ENCODE results near the gene POLR2F. TPM values are rescaled to one million over a fixed set of nuclear protein-coding genes. Genes with fewer than 3 reads are reported as not detected.
A peak's percentile ranks its signal among the peaks of the same experiment; 100 is the strongest.

POLR2F gene
- polyA plus RNA-seq, 1 donor (not counting 4 experiments of a cell fraction or from before 2014, with no cell fraction given), result 119 TPM

GRCh38 chr22:37933711-37934376, 19.7 kb upstream of the POLR2F start:
- peaks cover 30% of the 10 kb centered on the region for H3K79me2 ChIP-seq (ENCODE audit: control insufficient read depth, insufficient read depth, low read length)
- peaks cover 21% of the 10 kb centered on the region for H3K4me1 ChIP-seq (ENCODE audit: control insufficient read depth, extremely low read depth, insufficient read depth, low read length)
- H3K9me3 ChIP-seq (ENCODE audit: control insufficient read depth, low read depth, low read length), result no peaks in the 10 kb centered on the region
- peaks cover 5% of the 10 kb centered on the region for H3K9me1 ChIP-seq (ENCODE audit: control insufficient read depth, extremely low read depth, insufficient read depth, low read length)
- H3K36me3 ChIP-seq (ENCODE audit: control insufficient read depth in 2 of 2, extremely low read depth in 1 of 2, insufficient read depth in 2 of 2, low read length in 2 of 2), result peaks cover 45 to 60% of the 10 kb centered on the region in 2 experiments
- no peak overlapping the region for H3K4me3 ChIP-seq (ENCODE audit: control insufficient read depth in 2 of 3, extremely low read depth in 1 of 3, insufficient read depth in 2 of 3, low read depth in 1 of 3, low read length in 3 of 3)
- H3K27me3 ChIP-seq (ENCODE audit: control insufficient read depth, extremely low read depth, insufficient read depth, low read length), result no peaks in the 10 kb centered on the region
- H4K20me1 ChIP-seq (ENCODE audit: control insufficient read depth, extremely low read depth, insufficient read depth, low read length), result peaks cover 36% of the 10 kb centered on the region
- H3K4me2 ChIP-seq (ENCODE audit: control insufficient read depth, extremely low read depth, insufficient read depth, low read depth, low read length), result peak overlapping the region; percentile 25
- no peak overlapping the region for H2AFZ ChIP-seq (ENCODE audit: control insufficient read depth, low read length)
- peak overlapping the region; percentile 28 for H3K9ac ChIP-seq (ENCODE audit: control insufficient read depth, extremely low read depth, insufficient read depth, low read length)
- peak; percentile 94 for FAIRE-seq
- TF ChIP-seq EZH2 (IDR thresholded peaks at IDR 0.05; ENCODE audit: low read length), result no peak
- TF ChIP-seq, protein P1, sequence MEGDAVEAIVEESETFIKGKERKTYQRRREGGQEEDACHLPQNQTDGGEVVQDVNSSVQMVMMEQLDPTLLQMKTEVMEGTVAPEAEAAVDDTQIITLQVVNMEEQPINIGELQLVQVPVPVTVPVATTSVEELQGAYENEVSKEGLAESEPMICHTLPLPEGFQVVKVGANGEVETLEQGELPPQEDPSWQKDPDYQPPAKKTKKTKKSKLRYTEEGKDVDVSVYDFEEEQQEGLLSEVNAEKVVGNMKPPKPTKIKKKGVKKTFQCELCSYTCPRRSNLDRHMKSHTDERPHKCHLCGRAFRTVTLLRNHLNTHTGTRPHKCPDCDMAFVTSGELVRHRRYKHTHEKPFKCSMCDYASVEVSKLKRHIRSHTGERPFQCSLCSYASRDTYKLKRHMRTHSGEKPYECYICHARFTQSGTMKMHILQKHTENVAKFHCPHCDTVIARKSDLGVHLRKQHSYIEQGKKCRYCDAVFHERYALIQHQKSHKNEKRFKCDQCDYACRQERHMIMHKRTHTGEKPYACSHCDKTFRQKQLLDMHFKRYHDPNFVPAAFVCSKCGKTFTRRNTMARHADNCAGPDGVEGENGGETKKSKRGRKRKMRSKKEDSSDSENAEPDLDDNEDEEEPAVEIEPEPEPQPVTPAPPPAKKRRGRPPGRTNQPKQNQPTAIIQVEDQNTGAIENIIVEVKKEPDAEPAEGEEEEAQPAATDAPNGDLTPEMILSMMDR (optimal IDR thresholded peaks at IDR 0.05 in 1 of 3, IDR thresholded peaks at IDR 0.05 in 1 of 3, conservative IDR thresholded peaks at IDR 0.05 in 1 of 3; ENCODE audit: extremely low read depth in 1 of 3, insufficient read depth in 2 of 3, low read length in 3 of 3), result peak; percentile 98 to 99 (median 99)
- H3K27ac ChIP-seq (ENCODE audit: control insufficient read depth, insufficient read depth, low read length), result peak overlapping the region; percentile 46
- peak; percentile 63 for DNase-seq (ENCODE audit: low read depth, low spot score)
- dilution Hi-C loops (cut with MboI; ENCODE audit: extremely low pct_ligation_motif_present, low sequenced_read_pairs), result no loop called here

GRCh38 chr22:37940698-37941376, 12.7 kb upstream of the POLR2F start:
- no peak for DNase-seq (ENCODE audit: low read depth, low spot score)
- H3K27me3 ChIP-seq (ENCODE audit: control insufficient read depth, extremely low read depth, insufficient read depth, low read length), result no peaks in the 10 kb centered on the region
- no peaks in the 10 kb centered on the region for H3K9me1 ChIP-seq (ENCODE audit: control insufficient read depth, extremely low read depth, insufficient read depth, low read length)
- H3K4me3 ChIP-seq (ENCODE audit: control insufficient read depth in 2 of 3, extremely low read depth in 1 of 3, insufficient read depth in 2 of 3, low read depth in 1 of 3, low read length in 3 of 3), result no peak overlapping the region
- H2AFZ ChIP-seq (ENCODE audit: control insufficient read depth, low read length), result no peak overlapping the region
- no peak for FAIRE-seq
- TF ChIP-seq EZH2 (IDR thresholded peaks at IDR 0.05; ENCODE audit: low read length), result no peak
- TF ChIP-seq, protein P1 (optimal IDR thresholded peaks at IDR 0.05 in 1 of 3, IDR thresholded peaks at IDR 0.05 in 1 of 3, conservative IDR thresholded peaks at IDR 0.05 in 1 of 3; ENCODE audit: extremely low read depth in 1 of 3, insufficient read depth in 2 of 3, low read length in 3 of 3), result no peak
- no peak overlapping the region for H3K9ac ChIP-seq (ENCODE audit: control insufficient read depth, extremely low read depth, insufficient read depth, low read length)
- no peak overlapping the region for H3K27ac ChIP-seq (ENCODE audit: control insufficient read depth, insufficient read depth, low read length)
- H4K20me1 ChIP-seq (ENCODE audit: control insufficient read depth, extremely low read depth, insufficient read depth, low read length), result peaks cover 14% of the 10 kb centered on the region
- peaks cover 45 to 47% of the 10 kb centered on the region in 2 experiments for H3K36me3 ChIP-seq (ENCODE audit: control insufficient read depth in 2 of 2, extremely low read depth in 1 of 2, insufficient read depth in 2 of 2, low read length in 2 of 2)
- H3K4me2 ChIP-seq (ENCODE audit: control insufficient read depth, extremely low read depth, insufficient read depth, low read depth, low read length), result no peak overlapping the region
- H3K4me1 ChIP-seq (ENCODE audit: control insufficient read depth, extremely low read depth, insufficient read depth, low read length), result no peaks in the 10 kb centered on the region
- no peaks in the 10 kb centered on the region for H3K9me3 ChIP-seq (ENCODE audit: control insufficient read depth, low read depth, low read length)
- H3K79me2 ChIP-seq (ENCODE audit: control insufficient read depth, insufficient read depth, low read length), result peaks cover 5% of the 10 kb centered on the region
- dilution Hi-C loops (cut with MboI; ENCODE audit: extremely low pct_ligation_motif_present, low sequenced_read_pairs), result no loop called here

Data from keratinocyte (primary cell).